HL-60/S4 treated with phorbol 12-myristate 13-acetate at 8.2 ng/mL for 4 days and 3 days (cell line): Measurements from ENCODE around the gene LNPEP.

ENCODE experiments used
- in situ Hi-C: fragments of 300-500 bp; cut with MboI; formaldehyde crosslinking; loops from 2 replicates; pipeline ENCODE4 v1.15.0; 2022; ENCODE audit warnings: low sequenced_read_pairs

The LNPEP gene

GRCh38 chr5:96995419-96995818 is 59.5 kb downstream of the LNPEP start:
- in situ Hi-C loops: no loop called here

DNA sequence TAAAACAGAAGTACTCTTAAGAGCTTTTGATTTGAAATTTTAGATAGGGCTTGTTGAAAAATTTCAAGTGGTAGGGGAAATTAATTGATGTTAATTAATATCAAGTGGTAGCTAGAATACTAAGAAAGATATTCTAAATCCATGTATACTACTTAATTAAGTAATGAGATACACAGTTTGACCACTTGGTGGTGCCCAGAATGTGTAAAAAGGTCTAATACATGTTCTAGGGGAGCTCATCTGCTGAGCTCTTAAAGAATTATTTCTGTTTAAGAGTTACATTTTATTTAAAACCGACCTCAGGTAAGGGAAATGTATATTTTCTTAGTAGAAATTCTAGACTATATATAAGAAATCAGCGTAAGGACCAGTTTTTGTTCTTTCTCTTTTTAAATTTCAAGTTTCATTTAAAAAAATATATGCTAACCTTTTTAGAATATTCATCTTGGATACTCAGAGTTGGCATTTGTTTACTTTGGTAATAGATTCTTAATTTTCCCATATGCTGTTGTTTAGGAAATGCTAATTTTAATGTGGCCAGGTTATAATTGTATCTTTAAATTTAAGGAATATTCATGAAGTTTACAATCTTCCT is 61.5 kb downstream of the LNPEP start:
- in situ Hi-C loops: no loop called here

GRCh38 chr5:96999856-97000255 is 64.0 kb downstream of the LNPEP start:
- in situ Hi-C loops: no loop called here

GRCh38 chr5:97000391-97000790 is 64.5 kb downstream of the LNPEP start:
- in situ Hi-C loops: no loop called here

- in situ Hi-C loops: no loop called here
Observed at GRCh38 chr5:97002983-97003382, 67.1 kb downstream of the LNPEP start.

GRCh38 chr5:97004423-97005060 is 68.7 kb downstream of the LNPEP start:
- in situ Hi-C loops: no loop called here

DNA sequence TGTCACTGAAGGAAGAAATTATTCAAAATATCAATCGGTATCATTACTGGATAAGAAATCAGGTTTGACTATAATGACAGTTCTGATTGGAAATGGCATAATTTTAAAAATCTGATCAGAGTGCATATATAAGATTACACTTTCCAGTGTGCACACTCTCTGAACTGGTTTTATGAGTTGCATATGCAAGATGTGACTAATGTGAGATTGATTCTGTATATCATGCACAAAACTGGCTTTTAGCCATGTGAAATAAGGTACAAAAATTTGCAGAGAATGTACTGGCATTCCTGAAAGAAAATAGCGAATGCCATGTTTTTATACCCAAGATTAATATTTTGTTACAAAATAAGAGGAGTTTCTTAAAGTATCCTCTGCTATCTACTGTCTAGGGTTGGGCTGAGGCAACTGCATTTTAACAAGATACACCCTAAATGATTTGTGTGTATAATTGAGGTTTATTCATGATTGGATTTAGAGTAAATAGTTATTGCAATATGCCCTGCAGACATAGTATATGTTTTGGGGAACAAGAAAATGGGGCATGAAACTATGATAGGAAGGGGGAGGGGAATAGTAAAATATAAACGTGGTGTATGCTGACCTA is 70.7 kb downstream of the LNPEP start:
- in situ Hi-C loops: no loop called here

DNA sequence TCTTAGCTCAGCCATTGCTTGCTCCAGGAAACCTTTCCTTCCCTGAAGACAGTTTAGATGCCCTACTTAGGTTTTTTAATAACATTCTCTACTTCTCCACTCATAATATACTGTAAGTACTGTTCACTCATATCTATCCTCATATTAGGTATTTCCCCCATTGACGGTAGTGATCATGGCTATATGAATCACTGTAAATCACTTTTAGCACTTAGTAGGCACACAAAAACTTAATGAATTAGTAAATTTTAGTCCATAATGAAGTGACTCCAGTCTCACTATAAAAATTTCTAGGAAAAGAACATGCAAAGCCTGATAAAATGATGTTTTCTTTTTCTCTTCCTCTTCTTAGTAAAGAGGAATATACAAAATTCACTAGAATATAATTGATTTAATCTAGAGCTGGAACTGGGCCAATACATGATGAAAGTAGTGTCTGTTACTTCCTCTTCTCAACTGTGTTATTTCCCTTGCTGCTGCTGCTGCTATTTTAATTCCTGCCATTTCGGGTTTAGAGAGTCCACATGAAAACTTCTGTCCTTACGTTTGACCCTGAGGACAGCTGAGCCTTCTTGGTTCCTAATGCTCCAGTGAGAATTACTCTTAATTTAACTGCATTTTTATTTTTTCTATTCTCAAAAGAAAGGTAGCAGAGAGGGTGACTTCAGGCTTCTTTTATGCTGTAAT is 73.5 kb downstream of the LNPEP start:
- in situ Hi-C loops: no loop called here

DNA sequence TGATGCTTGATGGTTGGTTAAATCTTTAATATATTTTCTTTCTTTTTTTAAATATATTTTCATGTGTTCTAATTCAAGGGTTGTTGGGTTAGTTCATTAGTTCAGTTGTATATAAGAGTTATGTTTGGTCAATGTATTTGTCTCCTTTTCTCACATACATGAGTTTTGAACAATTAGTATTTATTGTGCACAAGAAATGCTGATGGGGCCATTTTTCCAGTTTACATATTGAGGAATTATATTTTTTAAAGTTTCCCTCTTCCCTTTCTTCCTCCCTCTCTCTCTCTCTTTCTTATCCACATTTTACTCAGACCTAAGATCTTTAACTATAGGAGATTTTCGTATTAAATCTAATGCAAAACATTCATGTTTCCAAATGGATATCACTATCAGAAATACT is 74.0 kb downstream of the LNPEP start:
- in situ Hi-C loops: no loop called here

- in situ Hi-C loops: no loop called here
Observed at GRCh38 chr5:97010606-97011005, 74.7 kb downstream of the LNPEP start.

DNA sequence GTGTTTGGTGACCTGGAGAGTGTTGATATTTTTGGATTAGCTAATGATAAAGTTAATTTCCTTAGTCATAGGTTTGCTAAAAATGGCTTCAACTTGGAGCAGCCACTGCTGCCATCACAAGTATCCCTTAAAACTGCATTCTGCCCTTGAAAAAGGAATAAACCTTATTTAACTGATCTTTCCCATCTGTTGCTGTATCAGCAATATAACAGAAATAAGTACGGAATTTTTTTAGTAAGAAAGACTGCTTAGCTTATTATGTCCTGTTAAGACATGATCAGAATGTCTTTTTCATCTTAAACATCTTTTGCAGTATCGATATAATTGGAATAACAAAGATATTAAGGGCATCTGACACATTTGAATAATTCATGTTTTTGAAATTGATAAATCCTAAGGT is 75.7 kb downstream of the LNPEP start:
- in situ Hi-C loops: no loop called here

DNA sequence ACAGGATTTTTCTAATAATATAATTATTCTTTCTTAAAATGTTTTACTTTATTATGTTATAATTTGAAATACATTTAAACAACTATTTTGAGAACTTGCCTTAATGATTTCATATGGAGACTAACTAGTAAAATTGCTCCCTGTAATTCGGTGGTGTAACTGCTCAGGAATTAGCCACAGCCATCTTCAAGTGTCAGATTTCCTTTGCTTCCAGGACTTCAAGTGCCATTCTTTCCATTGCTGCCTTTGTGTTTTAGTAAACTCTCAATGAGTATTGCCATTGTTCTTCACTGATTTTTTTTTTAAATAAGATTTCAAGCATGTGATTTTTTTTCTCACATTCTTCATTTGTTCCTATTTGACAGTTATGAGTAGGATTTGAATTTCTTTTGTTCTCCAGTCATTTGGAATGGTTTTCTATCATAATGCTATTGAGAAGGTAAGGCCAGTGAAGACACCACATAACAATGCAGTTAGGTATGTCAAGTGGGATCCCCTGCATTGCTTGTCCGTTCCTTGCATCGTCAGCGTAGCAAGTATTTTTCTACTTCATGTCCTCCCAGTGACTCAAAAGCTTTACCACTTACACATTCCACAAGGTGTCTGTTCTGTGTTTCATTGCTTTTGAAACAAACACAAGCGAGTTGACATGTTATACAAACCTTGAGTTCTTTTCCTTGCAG is 83.7 kb downstream of the LNPEP start:
- in situ Hi-C loops: no loop called here

DNA sequence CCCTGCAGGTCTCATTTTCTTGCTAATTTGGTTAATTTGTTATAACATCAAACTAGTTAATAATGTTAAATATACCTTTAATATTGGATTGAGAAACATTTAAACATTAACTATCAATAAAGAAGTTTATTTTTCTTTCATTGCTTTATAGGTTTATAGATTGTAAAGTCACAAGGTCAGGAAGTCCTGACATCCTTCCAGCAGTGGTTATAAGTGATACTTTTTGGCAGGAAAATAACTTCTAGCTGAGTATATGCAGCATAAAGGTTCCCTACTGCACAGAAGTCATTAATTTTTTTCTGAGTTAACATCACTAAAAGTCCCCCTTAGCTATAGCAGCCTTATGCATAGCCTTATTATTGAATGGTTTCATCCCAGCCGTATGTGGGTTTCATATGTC is 85.5 kb downstream of the LNPEP start:
- in situ Hi-C loops: no loop called here

DNA sequence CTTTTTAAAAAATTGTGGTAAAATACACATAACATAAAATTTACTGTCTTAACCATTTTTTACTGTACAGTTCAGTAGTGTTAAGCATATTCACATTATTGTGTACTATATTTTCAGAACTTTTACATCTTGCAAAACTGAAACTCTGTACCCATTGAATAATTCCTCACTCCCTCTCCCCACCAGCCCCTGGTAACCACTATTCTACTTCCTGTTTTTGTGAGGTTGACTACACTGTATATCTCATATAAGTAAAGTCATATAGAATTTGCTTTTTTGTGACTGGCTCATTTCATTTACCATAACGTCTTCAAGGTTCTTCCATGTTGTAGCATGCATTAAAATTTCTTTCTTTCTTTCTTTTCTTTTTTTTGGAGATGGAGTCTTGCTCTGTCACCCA is 87.0 kb downstream of the LNPEP start:
- in situ Hi-C loops: no loop called here

GRCh38 chr5:97026721-97027120 is 90.8 kb downstream of the LNPEP start:
- in situ Hi-C loops: no loop called here

DNA sequence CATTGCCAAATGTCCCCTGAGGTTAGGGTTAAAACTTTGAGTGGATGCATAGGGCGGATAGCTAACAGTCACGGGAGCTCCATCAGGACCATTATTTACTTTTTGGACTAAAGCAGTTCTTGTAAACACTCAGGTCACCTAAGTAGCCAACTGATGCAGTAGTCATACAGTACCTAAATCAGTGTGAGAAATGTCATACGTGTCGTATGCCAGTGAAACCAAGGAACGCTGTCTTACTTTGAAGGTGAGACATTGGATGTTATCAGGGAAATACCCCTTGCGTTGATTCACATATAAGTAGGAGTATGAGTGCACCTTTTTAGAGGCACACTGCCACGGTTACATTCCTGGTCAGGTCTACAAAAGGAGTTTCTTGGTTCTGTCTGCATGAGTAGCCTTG is 101.9 kb downstream of the LNPEP start:
- in situ Hi-C loops: no loop called here

DNA sequence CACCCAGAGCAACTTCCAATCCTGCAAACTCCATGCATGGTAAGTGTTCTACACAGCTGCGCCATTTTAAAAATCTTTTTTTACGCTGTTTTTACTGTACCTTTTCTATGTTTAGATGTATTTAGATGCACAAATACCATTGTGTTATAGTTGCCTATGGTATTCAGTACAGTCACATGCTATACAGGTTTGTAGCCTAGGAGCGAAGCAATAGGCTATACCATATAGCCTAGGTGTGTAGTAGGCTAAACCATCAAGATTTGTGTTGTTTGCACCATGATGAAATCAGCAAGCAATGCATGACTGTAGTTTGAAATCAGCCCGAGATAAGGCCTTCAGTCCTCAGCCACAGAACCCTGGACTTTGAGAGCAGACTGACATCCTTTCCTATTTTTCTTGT is 105.4 kb downstream of the LNPEP start:
- in situ Hi-C loops: no loop called here

DNA sequence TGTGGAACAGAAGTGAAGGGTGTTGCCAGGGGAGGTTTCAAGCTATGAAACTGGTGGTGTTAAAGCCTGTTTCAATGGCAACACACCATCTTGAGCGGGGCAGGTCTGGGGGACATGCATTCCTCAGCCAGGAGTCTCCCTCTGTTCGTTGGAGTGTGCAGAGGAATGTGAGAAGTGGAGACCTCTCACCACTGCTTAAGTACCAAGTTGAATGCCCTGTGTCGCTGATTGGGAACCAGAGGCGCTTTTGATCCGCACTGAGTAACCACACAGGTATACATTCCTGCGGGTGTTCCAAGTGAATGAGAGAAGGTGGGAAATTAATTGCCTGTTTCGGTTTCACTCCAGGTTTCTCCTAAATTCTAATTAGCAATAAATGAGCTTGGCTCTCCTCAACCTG is 107.1 kb downstream of the LNPEP start:
- in situ Hi-C loops: no loop called here

GRCh38 chr5:97043511-97043910 is 107.6 kb downstream of the LNPEP start:
- in situ Hi-C loops: no loop called here

DNA sequence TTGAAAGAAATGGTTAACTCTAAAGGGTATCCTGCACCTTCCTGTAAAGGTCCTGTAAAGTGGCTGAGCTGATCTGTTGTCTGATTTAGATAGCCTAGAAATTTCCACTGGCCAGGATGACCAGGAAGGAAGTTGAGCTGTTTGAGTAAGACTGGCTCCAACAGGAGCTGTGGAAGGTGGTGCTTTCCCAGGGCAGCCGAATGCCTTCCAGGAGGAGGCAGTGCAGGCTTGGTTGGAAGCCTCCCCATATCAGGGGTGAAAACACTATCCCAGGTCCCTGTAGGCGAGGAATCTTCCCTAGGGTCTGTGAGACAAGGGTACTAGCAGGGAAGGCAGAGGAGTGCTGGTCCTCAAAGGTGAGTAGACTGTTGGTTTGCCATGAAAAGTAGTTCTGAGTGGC is 108.2 kb downstream of the LNPEP start:
- in situ Hi-C loops: no loop called here

DNA sequence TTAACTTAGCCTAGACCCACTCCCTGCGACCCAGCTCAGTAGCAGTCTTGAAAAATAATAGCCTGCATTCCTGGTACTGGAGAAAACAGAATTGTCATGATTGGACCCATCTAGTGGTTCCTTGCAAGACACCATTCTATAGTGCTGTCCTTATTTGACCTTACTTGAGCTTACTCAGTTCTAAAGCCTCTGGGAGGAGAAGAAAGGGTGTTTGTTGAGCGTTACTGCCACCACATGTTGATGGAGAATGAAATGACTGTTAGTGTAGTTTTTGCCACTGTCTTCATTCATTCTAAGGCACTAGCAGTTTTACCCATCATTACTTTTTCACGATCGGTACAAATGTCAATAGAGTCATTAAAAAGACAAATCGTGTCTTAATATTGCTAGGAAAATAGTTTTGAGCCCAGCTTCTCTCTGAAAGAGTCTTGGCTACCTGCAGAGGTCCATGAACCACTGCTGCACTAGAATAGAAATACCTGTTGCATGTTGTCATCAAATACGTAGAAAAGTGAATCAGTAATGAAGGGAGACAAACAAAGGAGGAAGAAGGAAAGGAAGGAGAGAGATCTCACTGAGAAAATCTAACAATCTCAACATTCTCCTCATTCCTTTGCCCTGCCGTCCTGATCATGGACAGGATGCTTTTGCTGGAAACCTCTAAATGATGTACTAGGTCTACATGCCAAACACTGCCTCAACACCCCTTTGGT is 110.5 kb downstream of the LNPEP start:
- in situ Hi-C loops: no loop called here
